Astrocyte of the hippocampus (primary cell): ENCODE measurements around the gene DCTN5.
"Not testable (repeated sequence)": the region's sequence is repeated elsewhere in the genome, so short reads cannot be mapped to it uniquely, and the experiment has no call there.

ENCODE experiments used
- DNase-seq: peaks from one replicate; pipeline ENCODE4 v3.0.0; 2011; ENCODE audit warnings: low read depth, low spot score

DCTN5 gene

DNA sequence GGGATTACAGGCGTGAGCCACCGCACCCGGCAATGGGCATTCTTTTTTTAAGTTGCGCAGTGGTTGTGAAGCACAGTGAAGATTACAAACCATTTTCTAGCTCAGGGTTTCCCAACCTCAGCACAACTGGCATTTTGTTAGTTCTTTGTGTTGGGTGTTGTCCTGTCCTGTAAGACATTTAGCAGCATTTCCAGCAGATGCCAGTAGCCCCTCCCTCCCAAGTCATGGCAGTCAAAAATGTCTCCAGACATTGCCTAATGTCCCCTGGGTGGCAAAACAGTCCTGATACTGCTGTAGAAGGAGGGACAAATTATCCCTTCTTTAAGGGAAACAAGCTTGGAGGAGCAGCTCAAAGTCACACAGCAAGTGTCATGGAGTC lies 53.0 kb downstream of the DCTN5 start:
- no peak for DNase-seq

DNA sequence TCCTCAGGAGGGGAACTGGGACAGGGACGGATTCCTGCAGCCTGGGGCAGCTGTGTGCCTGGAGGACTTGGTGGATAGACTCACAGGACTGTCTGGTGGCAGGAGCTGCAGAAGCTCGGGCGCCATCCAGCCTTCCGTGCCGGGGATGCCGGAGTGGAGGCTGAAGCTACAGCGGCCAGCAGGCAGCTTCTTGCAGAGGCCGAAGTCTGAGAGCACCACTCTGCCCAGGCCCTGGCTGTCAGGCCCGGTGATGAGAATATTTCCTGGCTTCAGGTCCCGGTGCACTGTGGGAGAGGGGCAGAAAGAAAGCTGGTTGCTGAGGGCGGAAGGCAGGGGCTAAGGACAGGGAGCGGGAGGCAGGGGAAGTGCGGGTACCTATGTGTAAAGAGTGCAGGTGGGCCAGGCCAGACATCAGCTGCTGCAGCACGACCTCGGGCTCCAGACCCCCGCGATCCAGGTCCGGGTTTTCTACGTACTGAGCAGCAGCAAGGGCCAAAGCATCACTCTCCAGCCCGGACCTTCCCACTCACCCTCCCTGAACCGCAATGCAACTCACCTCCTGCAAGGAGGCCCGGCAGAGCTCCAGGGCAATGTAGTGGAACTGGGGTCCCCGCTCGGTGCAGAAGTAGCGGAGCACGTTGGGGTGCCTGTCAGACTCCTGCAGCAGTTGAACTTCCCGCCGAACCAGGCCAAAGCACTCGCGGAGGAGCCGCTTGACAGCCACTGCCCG lies 53.5 kb downstream of the DCTN5 start:
- peak; percentile 76 for DNase-seq

DNA sequence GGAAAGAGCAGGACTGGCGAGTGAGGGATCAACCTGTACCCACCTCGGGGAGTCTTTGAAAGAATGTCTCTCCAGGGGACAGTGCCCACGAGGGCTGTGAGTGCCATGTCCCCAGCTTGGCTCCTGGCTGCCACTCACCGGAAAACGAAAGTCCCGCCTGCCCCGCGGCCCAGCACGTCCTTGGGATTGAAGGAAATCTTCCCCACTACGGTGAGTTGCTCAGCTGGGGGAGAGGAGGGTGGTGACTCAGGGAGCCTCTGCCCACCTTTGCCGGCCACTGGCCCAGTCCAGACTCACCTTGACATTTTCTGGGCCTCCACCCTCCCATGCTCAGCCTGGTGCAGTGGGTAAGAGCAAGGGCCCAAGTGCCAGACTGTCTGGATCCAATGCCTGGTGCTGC lies 54.5 kb downstream of the DCTN5 start:
- no peak for DNase-seq

DNA sequence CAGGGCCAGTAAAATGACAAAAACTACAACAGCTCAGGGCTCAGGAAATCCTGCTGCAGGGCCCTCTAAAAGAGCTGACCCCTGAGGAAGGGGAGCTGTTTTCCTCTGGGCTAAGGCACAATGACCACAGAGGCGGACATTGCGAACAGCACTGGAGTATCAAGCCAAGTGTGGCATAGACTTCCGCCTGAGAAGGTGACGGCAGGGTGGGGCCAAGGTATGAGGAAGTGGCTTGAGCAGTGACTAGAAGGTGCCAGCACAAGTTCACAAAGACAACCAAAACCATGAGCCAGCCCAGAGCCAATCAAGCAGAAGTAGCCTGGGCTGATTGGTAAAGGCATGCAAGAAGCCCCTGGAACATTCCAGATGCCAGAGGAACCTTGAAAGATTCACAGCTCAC lies 57.8 kb downstream of the DCTN5 start:
- DNase-seq: no peak

DNA sequence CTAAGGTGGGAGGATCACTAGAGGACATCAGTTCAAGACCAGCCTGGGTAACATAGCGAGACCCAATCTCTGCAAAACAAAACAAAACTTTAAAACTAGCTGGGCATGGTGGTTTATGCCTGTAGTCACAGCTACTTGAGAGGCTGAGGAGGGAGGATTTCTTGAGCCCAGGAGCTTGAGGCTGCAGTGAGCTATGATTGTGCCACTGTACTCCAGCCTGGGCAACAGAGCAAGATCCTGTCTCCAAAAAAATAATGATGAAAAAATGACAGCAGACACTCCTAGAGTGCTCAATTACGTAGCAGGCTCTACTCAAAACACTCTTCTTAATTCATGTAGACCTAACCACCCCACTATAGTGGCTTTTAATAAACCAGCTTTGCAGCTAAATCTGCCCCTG lies 58.8 kb downstream of the DCTN5 start:
- no peak for DNase-seq

DNA sequence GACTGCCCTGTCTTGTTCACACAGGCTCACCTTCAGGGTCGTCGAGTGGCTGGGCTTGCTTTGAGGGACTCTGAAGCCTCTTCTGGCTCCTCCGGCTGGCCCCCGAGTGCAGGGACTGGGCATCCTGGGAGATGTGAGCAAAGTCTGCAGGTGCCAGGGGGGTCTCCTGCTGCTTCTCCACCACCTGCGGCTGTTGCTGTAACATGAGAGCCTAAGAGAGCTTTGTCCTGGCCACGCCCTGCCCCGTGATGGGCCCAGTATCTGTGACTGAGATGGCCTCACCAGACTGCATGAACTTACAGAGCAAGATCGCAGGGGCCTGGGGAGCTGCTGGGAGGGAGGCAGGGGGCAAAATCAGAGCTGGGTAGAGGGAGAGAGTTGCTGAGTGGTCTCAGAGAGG lies 59.2 kb downstream of the DCTN5 start:
- no peak for DNase-seq

DNA sequence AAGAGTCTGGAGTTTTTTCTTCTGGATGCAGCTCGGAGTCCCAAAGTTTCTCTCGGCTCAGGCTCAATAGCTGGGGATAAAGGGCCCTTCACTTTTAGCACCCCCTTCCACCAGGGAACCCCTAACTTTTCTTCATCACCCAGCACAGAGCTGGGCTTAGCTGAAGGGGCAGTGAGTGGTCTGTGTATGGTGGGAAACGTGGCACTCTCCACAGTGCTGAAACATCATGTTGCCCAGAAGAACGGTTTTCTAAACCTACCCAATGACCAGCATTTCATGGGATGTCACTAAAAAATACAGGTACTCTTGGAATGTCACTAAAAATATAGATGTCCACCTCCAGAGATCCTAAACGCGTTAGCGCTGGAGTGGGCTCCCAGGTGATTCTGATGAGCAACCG lies 59.8 kb downstream of the DCTN5 start:
- DNase-seq: no peak

DNA sequence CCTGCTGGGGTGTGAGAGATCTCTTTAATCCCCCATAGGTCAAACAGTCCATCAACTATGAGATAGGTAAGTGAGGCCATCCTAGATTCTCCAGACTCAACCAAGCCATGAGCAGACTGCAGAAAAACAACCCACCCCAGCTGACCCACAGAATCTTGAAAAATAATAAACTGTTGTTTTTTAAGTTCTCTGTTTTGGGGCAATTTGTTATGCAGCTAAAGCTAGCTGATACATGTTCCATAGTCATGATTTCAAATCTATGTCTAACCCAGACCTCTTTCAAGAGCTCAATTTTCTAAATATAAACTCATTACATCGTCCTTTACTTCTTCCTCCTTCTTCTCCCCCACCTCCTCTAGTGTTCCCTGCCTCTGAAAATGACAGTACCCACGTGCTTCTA lies 61.7 kb downstream of the DCTN5 start:
- no peak for DNase-seq

DNA sequence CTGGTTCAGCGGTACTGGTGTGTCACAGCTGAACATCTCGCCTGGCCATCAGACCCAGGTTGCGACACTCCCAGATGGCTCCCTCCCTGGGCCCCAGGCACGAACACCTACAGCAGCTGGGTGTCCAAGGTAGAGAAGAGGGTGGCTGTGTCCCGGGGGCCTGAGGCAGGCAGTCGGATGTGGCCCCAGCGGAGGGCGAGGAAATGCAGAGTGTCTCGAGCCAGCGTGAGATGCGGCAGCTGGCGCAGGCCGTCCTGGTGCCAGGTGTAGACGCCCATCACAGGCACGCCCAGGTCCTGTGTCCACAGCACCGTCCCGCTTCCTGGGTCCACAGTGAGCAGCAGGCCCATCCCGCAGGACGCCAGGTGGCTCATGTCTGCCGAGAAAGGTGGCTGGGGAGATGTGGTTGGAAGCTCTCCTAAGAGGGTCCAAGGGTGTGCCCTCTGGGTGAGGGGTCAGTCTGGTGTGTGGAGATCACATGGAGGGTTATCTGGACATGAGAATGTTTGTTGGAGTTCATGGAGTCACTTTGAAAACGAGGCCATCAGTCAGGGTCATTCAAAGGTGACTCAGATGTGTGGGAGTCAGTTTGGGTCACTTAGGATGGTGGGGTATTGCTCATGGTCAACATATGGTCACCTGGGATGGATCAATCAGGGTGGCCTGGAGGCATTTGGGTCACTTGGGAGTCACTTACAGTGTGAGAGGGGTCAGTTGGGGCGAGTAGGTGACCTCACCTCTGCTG lies 63.7 kb downstream of the DCTN5 start:
- no peak for DNase-seq

DNA sequence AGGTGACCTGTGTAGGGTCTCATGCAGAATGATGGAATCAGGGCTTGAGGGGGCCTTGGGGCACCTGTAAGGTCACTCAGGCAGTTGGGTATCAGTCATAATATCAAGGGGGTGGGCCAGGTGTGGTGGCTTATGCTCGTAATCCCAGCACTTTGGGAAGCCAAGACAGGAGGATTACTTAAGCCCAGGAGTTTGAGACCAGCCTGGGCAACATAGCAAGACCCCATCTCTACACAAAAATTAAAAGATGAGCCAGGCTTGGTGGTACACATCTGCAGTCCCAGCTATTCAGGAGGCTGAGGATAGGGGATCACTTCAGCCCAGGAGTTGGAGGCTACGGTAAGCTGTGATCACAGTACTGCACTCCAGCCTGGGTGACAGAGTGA lies 64.2 kb downstream of the DCTN5 start:
- DNase-seq: no peak

DNA sequence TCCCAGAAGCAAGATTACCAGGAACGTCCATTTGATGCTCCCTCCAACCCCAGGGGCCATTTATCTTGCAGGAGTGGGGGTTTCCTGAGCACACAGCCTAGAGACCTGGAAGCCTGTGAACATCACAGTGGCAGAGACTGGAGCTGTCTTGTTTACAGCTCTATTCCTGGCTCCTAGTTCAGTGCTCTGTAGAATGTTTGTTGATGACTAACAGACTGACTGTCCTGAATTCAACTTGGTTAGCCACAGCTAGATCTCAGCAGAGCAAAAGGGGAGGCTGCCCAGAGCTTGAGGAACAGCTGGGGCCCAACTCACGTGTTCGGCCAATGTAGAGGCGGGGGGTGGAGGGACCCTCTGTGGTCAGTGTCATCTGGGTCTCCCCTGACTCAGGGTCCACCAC lies 65.2 kb downstream of the DCTN5 start:
- no peak for DNase-seq

DNA sequence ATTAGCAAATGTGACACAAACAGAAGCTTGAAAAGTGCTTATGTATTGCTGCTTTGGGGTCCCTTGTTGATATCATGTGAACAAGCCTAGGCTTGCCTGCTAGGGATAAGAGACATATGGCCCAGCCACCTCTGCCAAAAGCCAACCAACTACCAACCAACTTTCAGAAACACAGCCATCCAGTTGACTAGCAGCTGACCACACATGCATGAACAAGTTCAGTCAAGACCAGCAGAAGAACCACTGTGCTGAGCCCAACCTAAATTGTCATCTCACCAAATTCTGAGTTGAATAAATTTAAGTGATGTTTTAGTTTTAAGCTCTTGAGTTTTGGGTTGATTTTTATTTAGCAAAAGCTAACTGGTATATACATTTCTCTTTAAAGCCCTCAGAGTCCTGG lies 68.3 kb downstream of the DCTN5 start:
- no peak for DNase-seq

DNA sequence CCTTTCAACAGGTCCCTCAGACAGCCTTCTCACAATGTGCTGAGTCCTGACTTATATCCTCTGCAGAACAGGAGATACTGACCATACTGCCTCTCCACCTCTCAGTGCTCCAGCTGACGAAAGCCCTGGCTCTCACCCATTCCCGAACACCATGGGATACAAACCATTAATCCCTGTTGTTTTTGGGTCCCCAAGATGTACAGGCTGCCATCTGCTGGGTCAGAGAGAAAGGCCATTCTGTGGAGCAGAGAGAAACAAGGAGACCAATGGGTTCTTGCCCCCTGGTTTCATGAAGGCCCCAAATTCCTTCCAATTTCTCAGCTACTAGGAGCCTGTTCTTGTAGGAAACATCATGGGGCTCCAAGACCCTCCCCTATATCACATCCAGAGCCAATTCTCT lies 68.7 kb downstream of the DCTN5 start:
- DNase-seq: no peak

DNA sequence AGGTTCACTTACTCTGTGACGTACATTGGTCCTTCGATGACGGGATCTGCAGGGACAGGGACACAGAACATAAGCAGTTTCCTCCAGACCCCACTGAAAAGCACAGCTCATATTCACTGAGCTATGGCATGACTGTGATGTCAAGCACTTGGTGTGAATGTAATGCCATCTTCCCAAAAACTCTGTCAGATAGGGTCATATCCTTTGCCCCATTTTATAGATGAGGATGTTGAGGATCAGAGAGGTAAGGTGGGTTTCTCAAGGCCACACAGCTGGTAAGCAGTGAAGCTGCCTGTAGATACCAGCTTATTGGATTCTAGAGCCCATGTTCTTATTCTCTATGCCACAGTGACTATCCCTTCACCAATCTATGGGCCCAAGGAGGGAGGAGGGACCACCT lies 69.2 kb downstream of the DCTN5 start:
- DNase-seq: no peak

DNA sequence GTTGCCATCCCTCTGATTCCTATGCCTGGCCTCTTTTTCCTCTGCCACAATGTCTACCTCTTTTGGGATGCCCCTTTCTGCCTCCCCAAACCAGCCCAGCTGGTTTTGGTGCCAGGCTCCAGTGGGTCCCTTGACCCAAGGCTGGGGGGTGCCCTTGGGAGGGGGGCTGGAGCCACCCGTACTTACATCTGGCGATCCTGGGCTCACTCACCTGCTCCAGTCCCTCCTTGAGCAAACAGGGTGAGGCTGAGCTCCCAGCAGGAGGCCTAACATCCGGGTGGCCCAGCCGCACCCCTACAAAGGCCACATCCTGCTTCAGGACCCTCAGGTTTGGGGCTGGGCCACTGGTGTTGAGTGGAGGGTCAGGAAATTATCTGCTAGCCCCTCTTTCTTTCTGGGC lies 70.5 kb downstream of the DCTN5 start:
- DNase-seq: no peak

DNA sequence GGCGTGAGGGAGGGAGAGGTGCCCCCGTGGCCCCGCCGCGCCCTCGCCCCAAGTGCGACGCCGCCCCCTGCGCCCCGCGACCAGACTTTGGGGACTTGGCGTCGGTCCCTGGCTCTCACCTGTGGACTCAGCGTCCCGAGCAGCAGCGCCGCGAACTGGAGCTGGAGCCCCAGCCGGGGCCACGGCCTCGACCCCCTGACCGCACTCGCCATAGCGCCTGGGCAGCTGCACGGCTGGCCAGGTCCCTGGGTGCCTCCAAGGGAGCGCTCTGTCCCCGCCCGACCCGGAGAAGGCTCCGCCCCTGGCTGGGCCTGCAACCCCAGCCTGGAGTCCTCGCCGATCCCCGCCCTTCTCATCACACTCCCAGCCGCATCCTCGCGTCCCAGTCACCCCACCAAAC lies 71.7 kb downstream of the DCTN5 start, which contains the start of gene ERN2:
Gene ERN2, minus strand, starts transcription at position 247 of the 400 bp plus-strand sequence. Its CDS starts 35 bp downstream, at position 212.
- DNase-seq: no peak

DNA sequence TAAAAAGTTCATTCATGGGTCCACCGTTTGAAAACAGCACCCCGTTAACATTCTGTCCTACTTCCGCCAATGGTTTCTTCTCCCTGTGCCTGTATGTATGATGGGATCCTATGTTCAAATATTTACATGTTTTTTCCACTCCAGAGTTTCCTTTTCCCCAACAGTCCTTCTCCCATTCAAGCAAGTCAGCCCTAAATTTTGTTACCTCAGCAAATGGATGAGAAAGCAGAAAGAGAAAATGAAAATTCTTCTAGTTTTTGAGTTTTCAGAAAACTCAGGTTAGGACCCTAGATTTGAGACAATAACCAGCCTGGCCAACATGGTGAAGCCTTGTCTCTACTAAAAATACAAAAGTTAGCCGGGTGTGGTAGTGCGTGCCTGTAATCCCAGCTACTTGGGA lies 75.2 kb downstream of the DCTN5 start:
- no peak for DNase-seq

DNA sequence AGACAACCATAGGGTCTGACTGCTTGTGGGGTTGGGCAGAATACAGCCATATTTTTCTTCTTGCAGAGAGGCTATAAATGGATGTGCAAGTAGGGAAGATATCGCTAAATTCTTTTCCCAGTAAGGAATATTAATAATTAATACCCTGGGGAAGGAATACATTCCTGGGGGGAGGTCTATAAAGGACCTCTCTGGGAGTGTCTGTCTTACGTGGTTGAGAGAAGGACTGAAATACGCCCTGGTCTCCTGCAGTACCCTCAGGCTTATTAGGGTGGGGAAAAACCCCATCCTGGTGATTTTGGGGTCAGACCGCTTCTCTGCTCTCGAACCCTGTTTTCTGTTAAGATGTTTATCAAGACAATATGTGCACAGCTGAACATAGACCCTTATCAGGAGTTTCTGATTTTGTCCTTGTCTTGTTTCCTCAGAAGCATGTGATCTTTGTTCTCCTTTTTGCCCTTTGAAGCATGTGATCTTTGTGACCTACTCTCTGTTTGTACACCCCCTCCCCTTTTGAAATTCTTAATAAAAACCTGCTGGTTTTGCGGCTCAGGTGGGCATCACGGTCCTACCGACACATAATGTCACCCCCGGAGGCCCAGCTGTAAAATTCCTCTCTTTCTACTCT lies 81.5 kb downstream of the DCTN5 start:
- DNase-seq: not testable (repeated sequence)

DNA sequence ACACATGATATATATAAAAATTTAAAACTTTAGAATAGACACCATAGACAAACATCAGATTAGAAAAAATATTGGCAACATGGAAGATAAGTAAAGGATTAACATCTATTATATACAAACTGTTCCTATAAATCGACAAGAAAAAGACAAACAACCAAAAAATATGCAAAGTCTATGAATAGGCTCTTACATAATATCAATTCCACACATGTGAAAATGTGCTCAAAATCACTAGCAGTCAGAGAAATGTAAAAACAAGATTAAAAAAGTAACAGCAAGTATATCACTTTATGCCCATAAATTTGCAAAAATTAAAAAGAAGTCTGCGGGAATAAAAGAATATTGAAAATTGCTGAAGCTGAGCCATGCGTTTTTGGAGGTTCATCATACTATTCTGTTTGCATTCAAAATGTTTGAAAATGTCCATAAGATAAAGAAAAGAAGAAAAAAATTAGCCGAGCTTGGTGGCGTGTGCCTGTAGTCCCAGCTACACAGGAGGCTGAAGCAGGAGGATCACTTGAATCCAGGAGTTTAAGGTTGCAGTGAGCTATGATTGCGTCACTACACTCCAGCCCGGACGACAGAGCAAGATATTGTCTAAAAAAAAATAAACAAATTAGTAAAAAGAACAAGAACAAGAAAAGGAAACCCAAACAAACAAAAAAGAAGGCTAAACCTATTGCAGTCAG lies 83.0 kb downstream of the DCTN5 start:
- no peak for DNase-seq

DNA sequence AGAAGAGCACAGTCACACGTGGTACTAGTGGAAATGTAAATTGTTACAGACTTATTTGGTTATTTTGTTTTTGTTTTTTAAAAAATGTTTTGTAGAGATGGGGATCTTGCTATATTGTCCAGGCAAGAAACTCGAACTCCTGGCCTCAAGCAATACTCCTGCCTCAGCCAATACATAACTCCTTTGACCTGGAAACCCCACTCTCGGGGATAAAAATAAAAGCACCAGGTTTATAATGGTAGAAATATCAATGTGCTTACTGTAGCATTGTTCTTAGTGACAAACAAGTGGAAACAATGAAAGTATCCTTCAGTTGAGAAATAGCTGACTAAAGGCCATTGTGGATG lies 83.5 kb downstream of the DCTN5 start:
- DNase-seq: no peak

DNA sequence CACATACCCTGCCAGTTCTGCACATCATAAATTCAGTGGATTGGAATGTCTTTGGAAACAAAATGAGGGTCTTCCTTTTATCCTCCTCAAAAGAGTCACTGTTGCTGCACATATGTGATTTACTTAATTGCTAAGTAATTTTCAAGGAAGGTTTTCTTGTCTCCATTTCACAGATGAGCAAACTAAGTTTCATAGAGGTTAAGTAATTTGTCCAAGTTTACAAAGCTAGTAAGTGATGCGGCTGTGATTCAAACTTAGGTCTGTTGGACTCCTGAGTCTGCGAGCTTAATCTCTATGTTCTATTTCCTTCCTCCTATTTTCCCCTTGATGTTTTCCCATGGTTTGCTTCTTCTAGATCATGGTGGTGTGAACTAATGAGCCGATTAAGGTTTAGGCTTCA lies 85.4 kb downstream of the DCTN5 start:
- no peak for DNase-seq
